IMR-90 (cell line): ENCODE data around the gene CHRNA7.

Experiments used
- BHLHE40 ChIP-seq: fragments of 150-350 bp; IDR thresholded peaks from 2 replicates; pipeline ENCODE4 v1.6.1; 2016; ENCODE audit warnings: mild to moderate bottlenecking, low read depth, low read length
- CEBPB ChIP-seq: IDR thresholded peaks from 2 replicates; pipeline ENCODE4 v1.6.1; 2012; ENCODE audit warnings: low read depth, low read length, improper control_type of control experiment
- ELK1 ChIP-seq: fragments of 150-350 bp; IDR thresholded peaks from 2 replicates; pipeline ENCODE4 v1.6.1; 2016; ENCODE audit warnings: low read depth, mild to moderate bottlenecking, low read length, moderate library complexity, borderline replicate concordance
- MAFK ChIP-seq: IDR thresholded peaks from 2 replicates; pipeline ENCODE4 v1.6.1; 2012; ENCODE audit warnings: low read depth, low read length, improper control_type of control experiment
- MXI1 ChIP-seq: IDR thresholded peaks from 2 replicates; pipeline ENCODE4 v1.6.1; 2012; ENCODE audit warnings: low read depth, mild to moderate bottlenecking, low read length, moderate library complexity, borderline replicate concordance
- POLR2A ChIP-seq: IDR thresholded peaks from 2 replicates; pipeline ENCODE4 v1.6.1; 2012; ENCODE audit warnings: mild to moderate bottlenecking, low read depth, low read length
- RAD21 ChIP-seq: IDR thresholded peaks from 2 replicates; pipeline ENCODE4 v1.6.1; 2012; ENCODE audit warnings: low read length, improper control_type of control experiment
- RFX5 ChIP-seq: IDR thresholded peaks from 2 replicates; pipeline ENCODE4 v1.8.0; 2012; ENCODE audit warnings: low read depth, mild to moderate bottlenecking, low read length, moderate library complexity
- TF ChIP-seq, protein P1 (sequence below): conservative IDR thresholded peaks from 2 replicates; pipeline ENCODE4 v1.5.1; 2012; ENCODE audit warnings: mild to moderate bottlenecking, low read depth, low read length, improper control_type of control experiment

- TF ChIP-seq POLR2A (no peak), MAFK (no peak), RAD21 (no peak), CEBPB (no peak), MXI1 (no peak), BHLHE40 (no peak), ELK1 (no peak), RFX5 (no peak)
- TF ChIP-seq, protein P1, sequence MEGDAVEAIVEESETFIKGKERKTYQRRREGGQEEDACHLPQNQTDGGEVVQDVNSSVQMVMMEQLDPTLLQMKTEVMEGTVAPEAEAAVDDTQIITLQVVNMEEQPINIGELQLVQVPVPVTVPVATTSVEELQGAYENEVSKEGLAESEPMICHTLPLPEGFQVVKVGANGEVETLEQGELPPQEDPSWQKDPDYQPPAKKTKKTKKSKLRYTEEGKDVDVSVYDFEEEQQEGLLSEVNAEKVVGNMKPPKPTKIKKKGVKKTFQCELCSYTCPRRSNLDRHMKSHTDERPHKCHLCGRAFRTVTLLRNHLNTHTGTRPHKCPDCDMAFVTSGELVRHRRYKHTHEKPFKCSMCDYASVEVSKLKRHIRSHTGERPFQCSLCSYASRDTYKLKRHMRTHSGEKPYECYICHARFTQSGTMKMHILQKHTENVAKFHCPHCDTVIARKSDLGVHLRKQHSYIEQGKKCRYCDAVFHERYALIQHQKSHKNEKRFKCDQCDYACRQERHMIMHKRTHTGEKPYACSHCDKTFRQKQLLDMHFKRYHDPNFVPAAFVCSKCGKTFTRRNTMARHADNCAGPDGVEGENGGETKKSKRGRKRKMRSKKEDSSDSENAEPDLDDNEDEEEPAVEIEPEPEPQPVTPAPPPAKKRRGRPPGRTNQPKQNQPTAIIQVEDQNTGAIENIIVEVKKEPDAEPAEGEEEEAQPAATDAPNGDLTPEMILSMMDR: no peak
These were observed 76.4 kb downstream of the CHRNA7 start for GRCh38 chr15:32106401-32107381.
